Small intestine (tissue), 7 donors: ENCODE results near the gene COQ6. TPM values are rescaled to one million over a fixed set of nuclear protein-coding genes. Genes with fewer than 3 reads are reported as not detected.
"Not testable (repeated sequence)": the region's sequence is repeated elsewhere in the genome, so short reads cannot be mapped to it uniquely, and the experiment has no call there.

Experiments used
- DNase-seq, 2 donors: peaks; one replicate each; pipeline versions ENCODE4 v3.0.0 to v3.0.0-alpha.2; 2013
- FAIRE-seq: peaks from 2 replicates; lab custom pipeline; 2012; peaks lifted over from hg19 to GRCh38; lab: Jason Lieb, UNC
- H3K27ac ChIP-seq, 3 donors: one replicate each; pipeline ENCODE4 v1.5.1; 2013; ENCODE audit warnings: low read length in 2 of 3, mild to moderate bottlenecking in 2 of 3, control low read depth in 1 of 3, inconsistent platforms in 1 of 3, low read depth in 1 of 3, moderate library complexity in 1 of 3
- H3K27me3 ChIP-seq, 3 donors: one replicate each; pipeline ENCODE4 v1.6.1; 2013; ENCODE audit warnings: low read length in 3 of 3, inconsistent platforms in 1 of 3; ENCODE audit not compliant: control insufficient read depth in 3 of 3, insufficient read depth in 3 of 3
- H3K36me3 ChIP-seq, 3 donors: one replicate each; pipeline ENCODE4 v1.6.1; 2013; ENCODE audit warnings: low read length in 3 of 3, inconsistent platforms in 1 of 3, low read depth in 1 of 3, mild to moderate bottlenecking in 1 of 3, moderate library complexity in 1 of 3; ENCODE audit not compliant: control insufficient read depth in 3 of 3, insufficient read depth in 2 of 3
- H3K4me1 ChIP-seq, 3 donors: one replicate each; pipeline ENCODE4 v1.6.1; 2013; ENCODE audit warnings: low read length in 2 of 3, inconsistent platforms in 1 of 3, low read depth in 1 of 3, mild to moderate bottlenecking in 1 of 3, moderate library complexity in 1 of 3; ENCODE audit not compliant: control insufficient read depth in 3 of 3, insufficient read depth in 2 of 3
- H3K4me3 ChIP-seq, 3 donors: one replicate each; pipeline ENCODE4 v1.5.1; 2013; ENCODE audit warnings: low read length in 3 of 3, control low read depth in 1 of 3, inconsistent platforms in 1 of 3, low read depth in 1 of 3, mild to moderate bottlenecking in 1 of 3, moderate library complexity in 1 of 3
- H3K9me3 ChIP-seq, 2 donors: one replicate each; pipeline ENCODE4 v1.6.1; 2013; ENCODE audit warnings: low read depth in 1 of 2, low read length in 1 of 2; ENCODE audit not compliant: control insufficient read depth in 2 of 2, insufficient read depth in 1 of 2
- WGBS, 3 donors: extraction: QIAGEN DNeasy Blood & Tissue Kit; methylation state at CpG; one replicate each; pipeline ENCODE4 v1.1.7; 2013; 5-methylcytosine and 5-hydroxymethylcytosine counted together
- polyA plus RNA-seq, 4 donors: library from polyadenylated mRNA; stranded (reverse) in 3 of 4; unstranded in 1 of 4; fragments of 200-250 nt in 3 of 4; fragments of 120-200 nt in 1 of 4; gene quantifications; one replicate each; pipeline versions ENCODE4 v1.2.1 to v1.2.3, GENCODE V29; 2013
- donor health status: healthy with polysubstance abuse.
- donor health status: control.
- donor health status: control.
- donor health status: Bipolar disorder and iron deficiency.
- donor health status: healthy.

COQ6 gene
- polyA plus RNA-seq, 4 donors = 10.0 to 23.3 (median 18.8) TPM

GRCh38 chr14:73958591-73958990 lies 8.5 kb downstream of the COQ6 start:
- no peak overlapping the region for H3K27ac ChIP-seq
- H3K4me1 ChIP-seq = no peaks in the 10 kb centered on the region
- no peaks in the 10 kb centered on the region for H3K27me3 ChIP-seq
- H3K9me3 ChIP-seq = no peaks in the 10 kb centered on the region
- H3K4me3 ChIP-seq = no peak overlapping the region
- FAIRE-seq = no peak
- peaks cover 8 to 55% (median 19%) of the 10 kb centered on the region in 3 donors for H3K36me3 ChIP-seq
- DNase-seq = no peak

- H3K27me3 ChIP-seq = no peaks in the 10 kb centered on the region
- H3K9me3 ChIP-seq = no peaks in the 10 kb centered on the region
- no peak overlapping the region for H3K27ac ChIP-seq
- DNase-seq (no peak), FAIRE-seq (no peak)
- 82 to 90% (median 87%) methylated on average over 12 of the region's 12 CpGs for WGBS, 3 donors
- H3K4me1 ChIP-seq = no peaks in the 10 kb centered on the region
- H3K4me3 ChIP-seq = no peak overlapping the region
- H3K36me3 ChIP-seq = peaks cover 10 to 47% (median 11%) of the 10 kb centered on the region in 3 donors
These were observed 11.1 kb downstream of the COQ6 start for GRCh38 chr14:73961192-73961591.

GRCh38 chr14:73965216-73965615 lies 15.1 kb downstream of the COQ6 start:
- H3K4me1 ChIP-seq = no peaks in the 10 kb centered on the region
- FAIRE-seq (no peak), DNase-seq (no peak)
- H3K36me3 ChIP-seq = peaks cover 14 to 53% (median 20%) of the 10 kb centered on the region in 3 donors
- no peak overlapping the region for H3K4me3 ChIP-seq
- H3K9me3 ChIP-seq = no peaks in the 10 kb centered on the region
- H3K27me3 ChIP-seq = no peaks in the 10 kb centered on the region
- no peak overlapping the region for H3K27ac ChIP-seq
- 93 to 95% (median 94%) methylated on average over 4 of the region's 4 CpGs for WGBS, 3 donors

GRCh38 chr14:73968885-73969284 lies 18.8 kb downstream of the COQ6 start:
- Histone ChIP-seq H3K9me3 (no peaks in the 10 kb centered on the region), H3K36me3 (peaks cover 16 to 62% (median 19%) of the 10 kb centered on the region in 3 donors), H3K4me3 (no peak overlapping the region), H3K27me3 (no peaks in the 10 kb centered on the region), H3K4me1 (peaks cover 0 to 2% (median 0%) of the 10 kb centered on the region in 3 donors), H3K27ac (no peak overlapping the region)
- DNase-seq (no peak), FAIRE-seq (no peak)
- 70 to 96% (median 79%) methylated on average over 2 of the region's 2 CpGs for WGBS, 3 donors

- H3K4me3 ChIP-seq = no peak overlapping the region
- FAIRE-seq (no peak), DNase-seq (peak in 1 of 2 donors; percentile 40)
- no peaks in the 10 kb centered on the region for H3K9me3 ChIP-seq
- peaks cover 14 to 64% (median 19%) of the 10 kb centered on the region in 3 donors for H3K36me3 ChIP-seq
- H3K4me1 ChIP-seq = peaks cover 2 to 9% (median 2%) of the 10 kb centered on the region in 3 donors
- 65 to 73% (median 70%) methylated on average over 2 of the region's 2 CpGs for WGBS, 3 donors
- H3K27me3 ChIP-seq = no peaks in the 10 kb centered on the region
- H3K27ac ChIP-seq = no peak overlapping the region
These were observed 23.4 kb downstream of the COQ6 start for GRCh38 chr14:73973497-73973896.

GRCh38 chr14:73976125-73976524 lies 26.0 kb downstream of the COQ6 start:
- Histone ChIP-seq H3K36me3 (peaks cover 3 to 62% (median 16%) of the 10 kb centered on the region in 3 donors), H3K27me3 (no peaks in the 10 kb centered on the region), H3K4me3 (no peak overlapping the region), H3K27ac (peak overlapping the region in 1 of 3 donors; percentile 38), H3K4me1 (peaks cover 2 to 9% (median 2%) of the 10 kb centered on the region in 3 donors), H3K9me3 (no peaks in the 10 kb centered on the region)
- DNase-seq (peak in 1 of 2 donors; percentile 92), FAIRE-seq (no peak)
- WGBS, 3 donors = 14 to 60% (median 34%) methylated on average over 6 of the region's 6 CpGs

- H3K36me3 ChIP-seq = peaks cover 0 to 63% (median 9%) of the 10 kb centered on the region in 3 donors
- peak overlapping the region in 2 of 3 donors; percentile 18 to 58 for H3K27ac ChIP-seq
- no peaks in the 10 kb centered on the region for H3K9me3 ChIP-seq
- whole genome bisulfite sequencing, 3 donors = 32 to 43% (median 41%) methylated on average over 4 of the region's 4 CpGs
- no peak overlapping the region for H3K4me3 ChIP-seq
- no peak for FAIRE-seq
- peak; percentile 44 to 59 for DNase-seq
- H3K4me1 ChIP-seq = peaks cover 2 to 9% (median 2%) of the 10 kb centered on the region in 3 donors
- no peaks in the 10 kb centered on the region for H3K27me3 ChIP-seq
These were observed 27.8 kb downstream of the COQ6 start for GRCh38 chr14:73977896-73978295.

- no peak for DNase-seq
- H3K36me3 ChIP-seq = peaks cover 5 to 45% (median 7%) of the 10 kb centered on the region in 3 donors
- H3K4me3 ChIP-seq = no peak overlapping the region
- H3K27ac ChIP-seq = peak overlapping the region in 1 of 3 donors; percentile 55
- peaks cover 2 to 10% (median 5%) of the 10 kb centered on the region in 3 donors for H3K4me1 ChIP-seq
- no peaks in the 10 kb centered on the region for H3K27me3 ChIP-seq
- 55 to 73% (median 69%) methylated on average over 3 of the region's 3 CpGs for WGBS, 3 donors
- FAIRE-seq = no peak
- H3K9me3 ChIP-seq = no peaks in the 10 kb centered on the region
These were observed 38.0 kb downstream of the COQ6 start for GRCh38 chr14:73988065-73988464.

GRCh38 chr14:73988656-73989055 lies 38.6 kb downstream of the COQ6 start:
- Histone ChIP-seq H3K4me1 (peaks cover 2 to 14% (median 5%) of the 10 kb centered on the region in 3 donors), H3K27ac (peak overlapping the region in 1 of 3 donors; percentile 55), H3K36me3 (peaks cover 5 to 41% (median 7%) of the 10 kb centered on the region in 3 donors)
- WGBS, 3 donors = 33 to 68% (median 58%) methylated on average over 5 to 7 of the region's 7 CpGs
- H3K27me3 ChIP-seq, H3K4me3 ChIP-seq, FAIRE-seq, H3K9me3 ChIP-seq: not testable (repeated sequence)
- peak in 1 of 2 donors; percentile 24 for DNase-seq
